Keratinocyte (primary cell): ENCODE data around the gene SLC1A5.

Experiments
- CTCF ChIP-seq, 3 experiments: IDR thresholded peaks in 1 of 3; conservative IDR thresholded peaks in 1 of 3; optimal IDR thresholded peaks in 1 of 3; 2 replicates in 2 of 3; 3 replicates in 1 of 3; pipeline versions ENCODE3 to v1.5.1; 2011; ENCODE audit warnings: low read length in 3 of 3, mild to moderate bottlenecking in 3 of 3, moderate library complexity in 2 of 3, control low read depth in 1 of 3, inconsistent platforms in 1 of 3; ENCODE audit not compliant: insufficient read depth in 2 of 3; ENCODE audit errors: extremely low read depth in 1 of 3
- EZH2 ChIP-seq: IDR thresholded peaks from one replicate; pipeline ENCODE4 v1.6.1; 2012; ENCODE audit warnings: inconsistent platforms, mild to moderate bottlenecking, low read length, moderate library complexity

GRCh38 chr19:46784262-46785053 lies 3.9 kb downstream of the SLC1A5 start:
- TF ChIP-seq CTCF (optimal IDR thresholded peaks at IDR 0.05 in 1 of 3, IDR thresholded peaks at IDR 0.05 in 1 of 3, conservative IDR thresholded peaks at IDR 0.05 in 1 of 3; ENCODE audit: extremely low read depth in 1 of 3, insufficient read depth in 2 of 3, low read length in 3 of 3), result peak; percentile 21 to 31 (median 22)
- TF ChIP-seq EZH2, result no peak
